ENCODE measurements around the gene AKAP9.
A peak's percentile ranks its signal among the peaks of the same experiment; 100 is the strongest.
"Not testable (repeated sequence)": the region's sequence is repeated elsewhere in the genome, so short reads cannot be mapped to it uniquely, and the experiment has no call there.

The AKAP9 gene

DNA sequence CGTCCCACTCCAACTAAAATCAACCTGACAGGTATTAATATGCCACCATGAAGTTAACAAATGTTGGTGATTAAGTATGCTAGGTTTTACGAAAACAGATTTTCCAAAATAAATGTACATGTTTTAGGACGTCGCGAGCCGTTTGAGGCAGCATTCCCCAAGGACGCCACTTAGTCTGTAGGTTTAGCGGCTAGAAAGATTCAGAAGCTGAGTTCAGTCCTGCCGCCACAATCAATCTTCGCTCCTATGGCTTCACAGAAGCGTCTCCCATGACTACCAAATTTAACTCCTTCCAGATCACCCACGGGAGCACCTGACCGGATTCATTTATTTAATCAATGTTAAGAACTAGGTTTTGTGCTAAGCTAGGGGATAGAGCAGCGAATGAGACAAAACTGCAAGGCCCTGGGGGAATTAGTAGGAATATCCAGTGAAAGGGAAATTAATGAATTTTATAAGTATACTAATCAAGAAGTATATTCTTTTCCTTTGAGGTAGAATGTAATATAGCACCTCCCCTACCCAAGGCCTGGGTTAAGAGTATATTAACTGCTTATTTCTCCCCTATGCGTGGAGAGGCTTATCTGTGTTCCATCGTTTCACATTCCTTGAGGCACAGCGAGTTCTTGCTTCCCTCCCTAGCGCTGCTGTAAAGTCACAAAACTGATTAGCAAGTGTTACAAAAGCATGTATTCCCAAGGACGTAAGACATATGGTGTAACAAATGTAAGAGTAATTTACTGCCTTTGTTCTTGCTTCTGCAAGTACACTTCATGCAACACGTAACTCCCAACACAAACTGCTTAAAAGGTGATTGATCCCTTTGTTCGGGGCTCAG is 194.6 kb downstream of the AKAP9 start:
- peak overlapping the region; percentile 90 for H3K4me3 ChIP-seq (ENCODE audit: low read depth, low read length)
- TF ChIP-seq, protein P1, sequence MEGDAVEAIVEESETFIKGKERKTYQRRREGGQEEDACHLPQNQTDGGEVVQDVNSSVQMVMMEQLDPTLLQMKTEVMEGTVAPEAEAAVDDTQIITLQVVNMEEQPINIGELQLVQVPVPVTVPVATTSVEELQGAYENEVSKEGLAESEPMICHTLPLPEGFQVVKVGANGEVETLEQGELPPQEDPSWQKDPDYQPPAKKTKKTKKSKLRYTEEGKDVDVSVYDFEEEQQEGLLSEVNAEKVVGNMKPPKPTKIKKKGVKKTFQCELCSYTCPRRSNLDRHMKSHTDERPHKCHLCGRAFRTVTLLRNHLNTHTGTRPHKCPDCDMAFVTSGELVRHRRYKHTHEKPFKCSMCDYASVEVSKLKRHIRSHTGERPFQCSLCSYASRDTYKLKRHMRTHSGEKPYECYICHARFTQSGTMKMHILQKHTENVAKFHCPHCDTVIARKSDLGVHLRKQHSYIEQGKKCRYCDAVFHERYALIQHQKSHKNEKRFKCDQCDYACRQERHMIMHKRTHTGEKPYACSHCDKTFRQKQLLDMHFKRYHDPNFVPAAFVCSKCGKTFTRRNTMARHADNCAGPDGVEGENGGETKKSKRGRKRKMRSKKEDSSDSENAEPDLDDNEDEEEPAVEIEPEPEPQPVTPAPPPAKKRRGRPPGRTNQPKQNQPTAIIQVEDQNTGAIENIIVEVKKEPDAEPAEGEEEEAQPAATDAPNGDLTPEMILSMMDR (IDR thresholded peaks at IDR 0.05; ENCODE audit: insufficient read depth, low read depth, low read length, missing control alignments) = no peak
- DNase-seq (ENCODE audit: low read depth) = peak; percentile 35

DNA sequence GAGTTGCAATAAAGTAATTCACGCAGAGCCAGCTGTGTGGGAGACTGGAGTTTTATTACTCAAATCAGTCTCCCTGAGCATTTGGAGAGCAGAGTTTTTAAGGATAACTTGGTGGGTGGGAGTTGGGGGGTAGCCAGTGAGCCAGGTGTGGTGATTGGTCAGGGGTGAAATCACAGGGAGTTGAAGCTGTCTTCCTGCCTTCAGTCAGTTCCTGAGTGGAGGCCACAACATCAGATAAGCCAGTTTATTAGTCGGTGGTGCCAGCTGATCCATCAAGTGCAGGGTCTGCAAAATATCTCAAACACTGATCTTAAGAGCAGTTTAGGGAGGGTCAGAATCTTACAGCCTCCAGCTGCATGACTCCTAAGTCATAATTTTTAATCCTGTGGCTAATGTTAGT is 196.9 kb downstream of the AKAP9 start:
- DNase-seq (ENCODE audit: low read depth) = no peak
- H3K4me3 ChIP-seq (ENCODE audit: low read depth, low read length) = no peak overlapping the region

DNA sequence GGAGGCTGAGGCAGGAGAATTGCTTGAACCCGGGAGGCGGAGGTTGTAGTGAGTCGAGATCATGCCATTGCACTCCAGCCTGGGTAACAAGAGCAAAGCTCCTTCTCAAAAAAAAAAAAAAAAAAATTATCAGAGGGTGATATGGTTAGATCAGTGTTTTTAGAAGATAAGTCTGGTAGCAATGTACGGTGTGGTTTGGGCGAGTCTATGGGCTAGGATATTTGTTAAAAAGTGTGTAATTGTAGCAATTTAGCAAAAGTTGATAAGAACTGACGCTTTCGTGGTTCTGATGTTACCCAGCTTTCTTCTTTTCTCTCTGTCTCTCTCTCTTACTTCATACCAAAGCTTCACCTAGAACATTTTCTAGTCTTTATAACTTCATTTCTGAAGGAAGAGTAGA is 200.5 kb downstream of the AKAP9 start:
- no peak for DNase-seq (ENCODE audit: low read depth)

More for the DNA sequence above, 196.9 kb downstream of the AKAP9 start:
- TF ChIP-seq, protein P1 (IDR thresholded peaks at IDR 0.05; ENCODE audit: insufficient read depth, low read depth, low read length, missing control alignments) = no peak

DNA sequence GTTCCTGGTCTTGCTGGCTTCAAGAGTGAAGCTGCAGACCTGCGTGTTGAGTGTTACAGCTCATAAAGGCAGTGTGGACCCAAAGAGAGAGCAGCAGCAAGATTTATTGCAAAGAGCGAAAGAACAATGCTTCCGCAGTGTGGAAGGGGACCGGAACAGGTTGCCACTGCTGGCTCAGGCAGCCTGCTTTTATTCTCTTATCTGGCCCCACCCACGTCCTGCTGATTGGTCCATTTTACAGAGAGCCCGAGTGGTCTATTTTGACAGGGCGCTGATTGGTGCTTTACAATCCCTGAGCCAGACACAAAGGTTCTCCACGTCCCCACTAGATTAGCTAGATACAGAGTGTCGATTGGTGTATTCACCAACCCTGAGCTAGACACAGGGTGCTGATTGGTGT is 202.1 kb downstream of the AKAP9 start:
- H3K4me3 ChIP-seq (ENCODE audit: low read depth, low read length); DNase-seq (ENCODE audit: low read depth): not testable (repeated sequence)

More for the DNA sequence above, 200.5 kb downstream of the AKAP9 start:
- H3K4me3 ChIP-seq (ENCODE audit: low read depth, low read length) = no peak overlapping the region
- TF ChIP-seq, protein P1 (IDR thresholded peaks at IDR 0.05; ENCODE audit: insufficient read depth, low read depth, low read length, missing control alignments) = no peak

DNA sequence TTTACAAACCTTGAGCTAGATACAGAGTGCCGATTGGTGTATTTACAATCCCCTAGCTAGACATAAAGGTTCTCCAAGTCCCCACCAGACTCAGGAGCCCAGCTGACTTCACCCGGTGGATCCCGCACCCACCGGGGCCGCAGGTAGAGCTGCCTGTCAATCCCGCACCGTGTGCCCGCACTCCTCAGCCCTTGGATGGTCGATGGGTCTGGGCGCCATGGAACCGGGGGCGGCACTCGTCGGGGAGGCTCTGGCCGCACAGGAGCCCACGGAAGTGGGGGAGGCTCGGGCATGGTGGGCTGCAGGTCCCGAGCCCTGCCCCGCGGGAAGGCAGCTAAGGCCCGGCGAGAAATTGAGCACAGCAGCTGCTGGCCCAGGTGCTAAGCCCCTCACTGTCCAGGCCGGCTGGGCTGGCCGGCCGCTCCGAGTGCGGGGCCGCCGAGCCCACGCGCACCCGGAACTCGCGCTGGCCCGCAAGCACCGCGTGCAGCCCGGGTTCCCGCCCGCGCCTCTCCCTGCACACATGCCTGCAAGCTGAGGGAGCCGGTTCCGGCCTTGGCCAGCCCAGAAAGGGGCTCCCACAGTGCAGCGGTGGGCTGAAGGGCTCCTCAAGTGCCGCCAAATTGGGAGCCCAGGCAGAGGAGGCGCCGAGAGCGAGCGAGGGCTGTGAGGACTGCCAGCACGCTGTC is 202.7 kb downstream of the AKAP9 start:
- H3K4me3 ChIP-seq (ENCODE audit: low read depth, low read length); DNase-seq (ENCODE audit: low read depth): not testable (repeated sequence)

DNA sequence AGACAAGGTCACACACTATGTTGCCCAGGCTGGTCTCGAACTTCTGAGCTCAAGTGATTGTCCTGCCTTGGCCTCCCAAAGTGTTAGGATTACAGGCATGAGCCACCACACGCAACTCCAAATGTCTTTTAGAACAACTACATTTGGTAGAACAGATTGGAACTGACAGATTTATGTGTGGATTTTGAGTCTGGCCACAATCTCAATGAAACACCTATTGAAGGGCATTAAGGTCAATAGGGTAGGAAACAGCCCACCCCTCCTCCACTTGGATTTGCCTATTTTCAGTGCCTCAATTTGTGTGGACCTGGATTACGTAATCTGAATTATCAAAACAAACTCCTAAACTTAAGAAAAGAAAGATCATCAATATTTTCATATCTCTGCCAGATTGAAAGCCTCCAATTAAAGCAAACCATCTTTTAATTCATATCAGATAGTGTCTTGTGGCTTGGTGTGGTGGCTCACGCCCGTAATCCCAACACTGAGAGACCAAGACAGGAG is 209.1 kb downstream of the AKAP9 start:
- TF ChIP-seq, protein P1 (IDR thresholded peaks at IDR 0.05; ENCODE audit: insufficient read depth, low read depth, low read length, missing control alignments) = no peak
- H3K4me3 ChIP-seq (ENCODE audit: low read depth, low read length) = no peak overlapping the region
- no peak for DNase-seq (ENCODE audit: low read depth)

DNA sequence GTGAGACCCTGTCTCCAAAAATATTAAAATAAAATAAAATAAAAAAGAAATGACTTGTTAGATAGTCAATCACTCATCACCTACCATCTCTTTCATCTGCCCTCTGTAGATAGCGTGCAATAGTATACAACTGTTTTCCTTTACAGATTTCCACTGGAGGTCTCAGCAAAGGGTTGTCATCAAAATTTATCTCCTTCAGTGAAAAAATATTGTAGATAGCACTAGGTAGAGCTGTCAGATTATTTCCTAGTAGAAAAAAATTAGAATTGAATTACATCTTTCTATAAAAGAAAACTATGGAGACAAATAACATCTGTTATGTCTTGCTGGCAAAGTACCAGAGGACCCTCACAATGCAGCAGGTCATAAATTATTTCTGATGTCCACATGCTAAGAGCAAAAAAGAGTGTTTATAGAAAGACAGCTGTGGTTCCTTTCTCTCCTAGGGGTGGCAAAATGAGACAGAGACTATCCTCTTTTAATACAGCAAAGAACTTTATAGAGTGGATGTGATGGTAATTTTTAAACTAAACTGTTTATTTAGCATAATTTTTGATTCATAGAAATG is 209.9 kb downstream of the AKAP9 start:
- DNase-seq (ENCODE audit: low read depth) = no peak
- TF ChIP-seq, protein P1 (IDR thresholded peaks at IDR 0.05; ENCODE audit: insufficient read depth, low read depth, low read length, missing control alignments) = no peak
- no peak overlapping the region for H3K4me3 ChIP-seq (ENCODE audit: low read depth, low read length)

Data from GM12865 (cell line).